ENCODE data around the gene SHISAL1.

DNA sequence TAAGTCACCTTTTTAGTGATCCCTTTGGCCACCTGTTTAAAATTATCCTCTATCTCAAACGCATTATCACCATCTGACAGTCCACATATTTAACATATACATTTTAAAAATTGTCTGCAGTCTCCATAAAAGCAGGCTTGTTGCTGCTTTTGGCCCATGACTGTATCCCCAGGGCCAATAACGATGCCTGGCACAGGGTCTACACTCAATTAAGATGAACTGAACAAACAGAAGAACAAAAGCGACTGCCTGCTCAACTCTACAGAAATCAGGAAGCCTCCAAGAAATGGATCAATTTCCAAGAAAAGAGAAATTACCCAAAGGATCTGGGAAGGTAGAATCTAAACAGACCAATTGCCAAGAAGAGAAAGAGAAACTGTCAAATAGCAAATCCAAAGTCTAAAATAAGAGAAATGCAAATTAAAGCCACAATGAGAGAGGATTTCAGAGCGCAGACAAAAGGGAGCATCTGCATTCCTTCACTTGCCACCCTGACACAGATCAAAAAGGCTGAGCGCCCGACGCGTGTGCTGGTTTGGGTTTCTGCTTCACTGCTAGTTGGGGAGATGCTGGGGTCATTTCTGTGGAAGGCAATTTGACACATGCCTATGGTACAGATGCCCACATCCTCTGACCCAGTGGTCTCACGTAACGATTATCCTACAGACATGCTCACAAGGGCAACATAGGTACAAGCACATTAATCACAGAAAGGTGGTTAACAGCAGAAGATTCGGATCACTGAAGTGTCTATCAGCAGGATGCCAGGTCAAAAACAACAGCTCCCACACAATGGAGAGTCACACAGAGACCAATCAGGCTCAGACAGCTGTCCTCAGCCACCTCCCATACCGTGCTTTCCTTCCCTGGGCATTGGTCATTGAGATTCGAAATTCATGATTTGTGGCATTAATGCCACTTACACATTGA is 55.9 kb downstream of the SHISAL1 start:
- TF ChIP-seq POLR2A (IDR thresholded peaks at IDR 0.05; ENCODE audit: low read depth, low read length), result no peak
- TF ChIP-seq POLR2AphosphoS5 (IDR thresholded peaks at IDR 0.05; ENCODE audit: low read depth, low read length), result no peak
